Choroid plexus epithelial cell (primary cell): ENCODE data around the gene SPHKAP.

Source experiments
- DNase-seq: peaks from one replicate; pipeline ENCODE4 v3.0.0-alpha.2; 2010; ENCODE audit warnings: low read depth
- H3K4me3 ChIP-seq: 2 replicates; pipeline ENCODE4 v1.5.1; 2011; ENCODE audit warnings: low read depth, mild to moderate bottlenecking, control low read depth, low read length, moderate library complexity
- TF ChIP-seq, protein P1 (sequence below): conservative IDR thresholded peaks from 2 replicates; pipeline ENCODE4 v1.5.1; 2011; ENCODE audit warnings: low read depth, mild to moderate bottlenecking, control low read depth, inconsistent platforms, low read length, moderate library complexity

Gene SPHKAP

DNA sequence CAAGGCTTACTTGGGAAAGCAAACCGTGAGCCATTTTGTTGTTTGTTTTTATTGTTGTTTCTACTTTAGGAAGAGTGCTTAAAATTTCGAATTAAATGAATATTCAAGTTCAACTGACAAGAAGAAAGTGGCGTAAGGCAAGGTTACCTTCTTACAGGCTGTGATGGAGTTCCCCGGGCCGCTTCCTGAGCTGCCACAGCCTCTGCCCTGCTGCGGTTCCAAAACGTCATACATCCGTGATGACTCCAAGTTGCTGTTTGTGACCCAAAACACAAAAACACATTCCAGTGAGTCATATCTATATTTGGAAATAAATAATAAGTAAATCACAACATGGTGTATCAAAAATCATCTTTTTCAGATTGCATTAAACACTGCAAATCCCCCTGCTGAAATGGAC, 49.7 kb downstream of the SPHKAP start:
- peak; percentile 1 for DNase-seq
- no peak overlapping the region for H3K4me3 ChIP-seq
- TF ChIP-seq, protein P1, sequence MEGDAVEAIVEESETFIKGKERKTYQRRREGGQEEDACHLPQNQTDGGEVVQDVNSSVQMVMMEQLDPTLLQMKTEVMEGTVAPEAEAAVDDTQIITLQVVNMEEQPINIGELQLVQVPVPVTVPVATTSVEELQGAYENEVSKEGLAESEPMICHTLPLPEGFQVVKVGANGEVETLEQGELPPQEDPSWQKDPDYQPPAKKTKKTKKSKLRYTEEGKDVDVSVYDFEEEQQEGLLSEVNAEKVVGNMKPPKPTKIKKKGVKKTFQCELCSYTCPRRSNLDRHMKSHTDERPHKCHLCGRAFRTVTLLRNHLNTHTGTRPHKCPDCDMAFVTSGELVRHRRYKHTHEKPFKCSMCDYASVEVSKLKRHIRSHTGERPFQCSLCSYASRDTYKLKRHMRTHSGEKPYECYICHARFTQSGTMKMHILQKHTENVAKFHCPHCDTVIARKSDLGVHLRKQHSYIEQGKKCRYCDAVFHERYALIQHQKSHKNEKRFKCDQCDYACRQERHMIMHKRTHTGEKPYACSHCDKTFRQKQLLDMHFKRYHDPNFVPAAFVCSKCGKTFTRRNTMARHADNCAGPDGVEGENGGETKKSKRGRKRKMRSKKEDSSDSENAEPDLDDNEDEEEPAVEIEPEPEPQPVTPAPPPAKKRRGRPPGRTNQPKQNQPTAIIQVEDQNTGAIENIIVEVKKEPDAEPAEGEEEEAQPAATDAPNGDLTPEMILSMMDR: no peak

DNA sequence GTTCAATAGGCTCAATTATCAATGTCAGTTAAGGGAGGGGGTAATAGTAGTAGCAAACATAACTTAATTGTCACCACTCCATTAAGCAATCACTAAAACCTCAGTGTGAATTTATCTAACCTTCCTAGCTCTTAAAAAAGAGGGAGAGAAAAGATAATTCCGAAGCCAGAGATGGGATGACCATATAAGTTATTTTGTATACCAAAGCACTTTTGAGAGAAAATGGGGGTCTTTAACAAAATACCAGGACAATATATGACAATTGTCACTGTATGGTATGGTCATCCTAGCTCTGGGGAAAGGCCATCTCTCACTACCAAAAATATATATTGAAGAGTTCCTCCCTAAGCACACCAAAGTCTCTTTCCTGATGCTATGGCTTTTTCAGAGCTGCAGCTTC, 55.1 kb downstream of the SPHKAP start:
- H3K4me3 ChIP-seq: no peak overlapping the region
- DNase-seq: no peak
- TF ChIP-seq, protein P1: no peak

DNA sequence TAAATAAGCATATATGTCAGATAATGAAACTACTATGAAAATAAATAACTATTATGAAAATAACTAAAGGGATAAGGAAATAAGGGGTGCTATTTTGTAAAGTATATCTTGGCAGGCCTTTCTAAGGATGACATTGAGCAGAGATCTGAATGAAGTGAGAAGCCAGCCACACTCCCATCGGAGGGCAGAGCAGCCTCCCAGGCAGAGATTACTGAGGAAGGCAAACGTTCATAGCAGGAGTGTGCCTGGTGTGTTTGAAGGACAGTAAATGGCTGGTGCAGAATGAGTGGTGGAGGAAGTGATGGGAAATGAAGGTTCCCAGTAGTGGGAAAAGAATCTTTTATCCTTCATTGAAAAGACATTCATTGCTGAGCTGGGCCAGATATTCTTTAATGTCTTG, 62.5 kb downstream of the SPHKAP start:
- no peak overlapping the region for H3K4me3 ChIP-seq
- TF ChIP-seq, protein P1: no peak
- DNase-seq: no peak

DNA sequence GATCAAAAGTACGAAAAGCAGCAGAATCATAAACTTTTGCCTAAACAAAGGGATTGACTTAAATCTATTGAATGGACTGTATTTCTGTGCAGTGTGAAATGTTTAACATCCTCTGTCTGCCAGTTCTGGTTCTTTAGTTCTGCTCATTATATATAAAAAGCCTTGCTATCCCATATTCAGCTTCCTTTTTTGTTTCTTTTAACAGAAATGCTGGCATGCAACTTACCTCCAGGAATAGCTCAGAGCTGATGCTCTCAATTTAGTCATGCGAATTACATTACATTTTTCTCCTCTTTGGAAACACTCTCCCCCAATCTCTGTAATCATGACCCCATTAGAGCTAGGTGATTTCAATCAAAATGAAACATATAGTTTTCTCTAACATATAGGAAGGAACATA, 73.6 kb downstream of the SPHKAP start:
- H3K4me3 ChIP-seq: no peak overlapping the region
- no peak for DNase-seq
- TF ChIP-seq, protein P1: no peak

DNA sequence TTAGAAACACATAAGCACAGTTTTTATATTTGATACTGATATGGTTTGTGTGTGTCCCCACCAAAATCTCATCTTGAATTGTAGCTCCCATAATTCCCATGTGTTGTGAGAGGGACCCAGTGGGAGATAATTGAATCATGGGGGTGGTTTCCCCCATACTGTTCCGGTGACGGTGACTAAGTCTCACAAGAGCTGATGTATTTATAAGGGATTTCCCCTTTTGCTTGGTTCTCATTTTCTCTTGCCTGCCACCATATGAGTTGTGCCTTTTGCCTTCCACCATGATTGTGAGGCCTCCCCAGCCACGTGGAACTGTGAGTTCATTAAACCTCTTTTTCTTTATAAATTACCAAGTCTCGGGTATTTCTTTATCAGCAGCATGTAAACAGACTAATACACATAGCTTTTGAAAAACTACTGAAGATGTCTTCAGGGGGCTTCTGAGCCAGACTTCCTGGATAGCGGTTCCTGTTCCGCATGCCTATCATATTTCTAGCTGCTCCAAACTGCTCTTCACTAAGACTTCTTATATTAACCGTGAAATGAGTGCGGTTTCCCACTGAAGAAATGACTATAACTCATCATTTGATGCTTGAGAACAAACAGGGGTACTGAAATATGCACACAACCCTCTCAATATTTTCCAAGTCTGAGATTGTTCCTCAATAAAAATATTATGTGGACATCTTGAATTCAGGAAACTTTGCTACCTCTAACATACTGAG, 75.8 kb downstream of the SPHKAP start:
- no peak for DNase-seq
- TF ChIP-seq, protein P1: no peak
- no peak overlapping the region for H3K4me3 ChIP-seq

DNA sequence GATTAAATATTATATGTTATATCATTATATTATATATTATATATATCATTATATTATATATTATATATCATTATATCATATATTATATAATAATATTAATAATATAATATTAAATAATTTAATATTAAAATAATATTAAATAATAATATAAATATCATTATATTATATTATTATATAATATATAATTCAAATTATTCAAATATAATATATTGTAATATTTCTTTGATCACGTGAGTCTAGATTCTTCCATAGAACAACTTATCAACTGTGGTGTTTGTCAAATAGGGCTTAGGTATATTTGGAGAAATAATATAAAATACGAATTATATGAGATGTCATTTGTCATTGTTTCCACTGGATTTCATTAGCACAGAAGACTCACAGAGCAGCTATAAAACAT, 77.3 kb downstream of the SPHKAP start:
- TF ChIP-seq, protein P1: no peak
- no peak for DNase-seq
- H3K4me3 ChIP-seq: no peak overlapping the region

DNA sequence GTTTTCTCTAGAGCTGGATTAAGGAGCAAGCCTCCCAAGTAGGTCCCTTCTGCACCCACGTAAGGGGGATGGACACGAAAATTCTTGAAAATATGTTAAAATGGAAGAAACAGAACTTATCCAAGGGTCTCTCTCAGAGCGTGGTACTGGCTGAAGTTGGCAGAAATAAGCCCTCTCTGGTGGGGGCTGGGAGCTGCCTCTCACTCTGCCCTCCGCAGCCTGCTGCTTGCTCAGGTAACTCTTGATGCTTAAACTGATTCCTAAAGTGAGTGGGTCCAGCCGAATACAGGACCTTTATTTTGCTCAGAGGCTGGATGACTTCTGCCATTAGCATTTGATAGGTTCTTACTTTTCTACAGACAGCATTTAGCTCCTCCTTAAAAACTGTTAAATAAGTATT, 78.1 kb downstream of the SPHKAP start:
- DNase-seq: no peak
- no peak overlapping the region for H3K4me3 ChIP-seq
- TF ChIP-seq, protein P1: no peak
